Colonic mucosa (tissue), 4 donors: ENCODE results near the gene GRAP. TPM values are rescaled to one million over a fixed set of nuclear protein-coding genes. Genes with fewer than 3 reads are reported as not detected.

Experiments used
- DNase-seq: peaks from one replicate; pipeline ENCODE4 v3.0.0-alpha.2; 2020
- H3K27ac ChIP-seq: fragments of 200-600 bp; one replicate; pipeline ENCODE4 v1.8.0; 2021
- H3K27me3 ChIP-seq: fragments of 200-600 bp; one replicate; pipeline ENCODE4 v1.8.0; 2021
- H3K36me3 ChIP-seq: fragments of 200-600 bp; one replicate; pipeline ENCODE4 v1.8.0; 2021
- H3K4me1 ChIP-seq: fragments of 200-600 bp; one replicate; pipeline ENCODE4 v1.8.0; 2021; ENCODE audit warnings: mild to moderate bottlenecking
- H3K4me3 ChIP-seq: fragments of 200-600 bp; one replicate; pipeline ENCODE4 v1.8.0; 2021
- H3K9ac ChIP-seq, 2 donors: one replicate each; pipeline ENCODE4 v1.7.0; 2013; ENCODE audit warnings: control low read depth in 2 of 2, low read depth in 2 of 2, low read length in 2 of 2
- H3K9me3 ChIP-seq: fragments of 200-600 bp; one replicate; pipeline ENCODE4 v1.8.0; 2021
- CTCF ChIP-seq: fragments of 200-600 bp; IDR thresholded peaks from one replicate; pipeline ENCODE4 v1.8.0; 2022; ENCODE audit warnings: antibody characterized with exemption, mild to moderate bottlenecking
- intact Hi-C: fragments of 100-400 bp; cut with DNase I; formaldehyde crosslinking; loops from one replicate; pipeline ENCODE4 v1.14.1; 2022
- total RNA-seq, 2 donors: library from RNA; stranded (reverse); fragmentation: NEBNext Ultra II Directional in 1 of 2; extraction: Animal tissue kit (Norgen Biotek cat#: 25700) in 1 of 2; gene quantifications; one replicate each; pipeline ENCODE4 v1.2.1, GENCODE V29; 2021
- donor health status: healthy.
- donor health status: DM: no; HTN: no; CAD: no.
- donor health status: DM: no; HTN: no; CAD: no.

Gene GRAP
- total RNA-seq, 2 donors from 2014 or later = 0.93 to 1.1 TPM

- peaks cover 9% of the 10 kb centered on the region for H3K4me1 ChIP-seq
- no peaks in the 10 kb centered on the region for H3K27me3 ChIP-seq
- DNase-seq = no peak
- H3K9me3 ChIP-seq = no peaks in the 10 kb centered on the region
- no peak overlapping the region for H3K4me3 ChIP-seq
- H3K27ac ChIP-seq = no peak overlapping the region
- H3K9ac ChIP-seq = no peak overlapping the region
- no peaks in the 10 kb centered on the region for H3K36me3 ChIP-seq
- intact Hi-C loops = no loop called here
- TF ChIP-seq CTCF = no peak
Measured at GRCh38 chr17:19005789-19006430, 40.8 kb downstream of the GRAP start.

- H3K9me3 ChIP-seq = no peaks in the 10 kb centered on the region
- no peaks in the 10 kb centered on the region for H3K36me3 ChIP-seq
- TF ChIP-seq CTCF = no peak
- no peaks in the 10 kb centered on the region for H3K27me3 ChIP-seq
- H3K27ac ChIP-seq = no peak overlapping the region
- H3K9ac ChIP-seq = peak overlapping the region; percentile 58 to 67
- intact Hi-C loops = no loop called here
- H3K4me1 ChIP-seq = peaks cover 9% of the 10 kb centered on the region
- peak overlapping the region; percentile 5 for H3K4me3 ChIP-seq
- no peak for DNase-seq
Measured at GRCh38 chr17:19005137-19005773, 41.5 kb downstream of the GRAP start.

- Histone ChIP-seq H3K27me3 (no peaks in the 10 kb centered on the region), H3K9ac (peak within 1 kb of the TSS; percentile 58 to 81), H3K27ac (peak within 1 kb of the TSS; percentile 76), H3K4me3 (peak within 1 kb of the TSS; percentile 64), H3K4me1 (peaks cover 9% of the 10 kb centered on the region), H3K36me3 (no peaks in the 10 kb centered on the region), H3K9me3 (no peaks in the 10 kb centered on the region)
- intact Hi-C loops = no loop called here
- no peak for TF ChIP-seq CTCF
- DNase-seq = peak; percentile 93
Measured at GRCh38 chr17:19004421-19005136, 42.2 kb downstream of the GRAP start, which contains the start of gene FAM83G. Gene FAM83G, minus strand, starts transcription at chr17:19004764. Its CDS starts 723 bp downstream, at chr17:19004041.

GRCh38 chr17:19003543-19004420 is 43.0 kb downstream of the GRAP start:
- peak overlapping the region; percentile 58 to 81 for H3K9ac ChIP-seq
- peak; percentile 74 for DNase-seq
- H3K36me3 ChIP-seq = no peaks in the 10 kb centered on the region
- peak overlapping the region; percentile 64 for H3K4me3 ChIP-seq
- TF ChIP-seq CTCF = no peak
- no peaks in the 10 kb centered on the region for H3K9me3 ChIP-seq
- H3K27me3 ChIP-seq = no peaks in the 10 kb centered on the region
- peak overlapping the region; percentile 76 for H3K27ac ChIP-seq
- peaks cover 9% of the 10 kb centered on the region for H3K4me1 ChIP-seq
- intact Hi-C loops = no loop called here
